LNCaP clone FGC (cell line): ENCODE results near the gene RGS19.

Source experiments
- DNase-seq: peaks from one replicate; pipeline ENCODE4 v3.0.0-alpha.2; 2011; ENCODE audit warnings: low read depth
- H3K4me3 ChIP-seq: 2 replicates; pipeline ENCODE4 v1.5.1; 2011; ENCODE audit warnings: mild to moderate bottlenecking, low read depth, low read length, control low read depth
- TF ChIP-seq, protein P1 (sequence below): IDR thresholded peaks from 2 replicates; pipeline ENCODE4 v1.5.1; 2012; ENCODE audit warnings: mild to moderate bottlenecking; ENCODE audit not compliant: control insufficient read depth, insufficient read depth; ENCODE audit errors: extremely low read depth

The RGS19 gene

DNA sequence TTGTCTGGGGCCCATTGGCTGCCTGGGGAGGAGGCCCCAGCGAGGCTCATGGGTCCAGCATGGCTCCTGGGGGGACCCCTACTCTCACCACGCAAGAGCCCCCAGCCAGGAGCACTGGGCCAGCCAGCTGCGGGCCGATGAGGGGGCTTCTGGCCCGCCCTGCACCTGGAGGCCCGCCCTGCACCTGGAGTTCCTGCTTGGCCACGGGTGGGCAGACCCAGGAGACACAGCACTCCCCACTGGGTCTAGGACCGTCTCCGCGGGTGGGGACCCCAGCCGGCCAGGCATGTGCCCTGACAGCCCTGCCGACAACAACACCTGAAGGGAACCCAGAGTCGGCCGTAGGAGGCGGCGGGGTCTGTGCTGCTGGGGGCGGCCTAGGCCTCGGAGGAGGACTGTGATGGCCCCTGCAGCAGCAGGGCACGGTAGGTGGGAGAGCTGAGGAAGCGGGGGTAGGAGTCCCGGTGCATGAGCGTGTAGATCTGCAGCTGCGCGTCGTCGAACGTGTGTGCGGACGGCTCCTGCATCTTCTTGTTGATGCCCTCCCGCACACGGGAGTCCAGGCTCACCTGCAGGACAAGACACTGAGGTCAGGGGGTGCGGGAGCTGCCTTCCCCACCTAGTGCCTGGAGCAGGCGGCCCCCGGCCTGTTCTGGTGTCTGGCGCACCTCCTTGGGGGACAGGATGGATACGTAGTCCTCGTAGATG lies 5.7 kb downstream of the RGS19 start:
- H3K4me3 ChIP-seq, result no peak overlapping the region
- TF ChIP-seq, protein P1, sequence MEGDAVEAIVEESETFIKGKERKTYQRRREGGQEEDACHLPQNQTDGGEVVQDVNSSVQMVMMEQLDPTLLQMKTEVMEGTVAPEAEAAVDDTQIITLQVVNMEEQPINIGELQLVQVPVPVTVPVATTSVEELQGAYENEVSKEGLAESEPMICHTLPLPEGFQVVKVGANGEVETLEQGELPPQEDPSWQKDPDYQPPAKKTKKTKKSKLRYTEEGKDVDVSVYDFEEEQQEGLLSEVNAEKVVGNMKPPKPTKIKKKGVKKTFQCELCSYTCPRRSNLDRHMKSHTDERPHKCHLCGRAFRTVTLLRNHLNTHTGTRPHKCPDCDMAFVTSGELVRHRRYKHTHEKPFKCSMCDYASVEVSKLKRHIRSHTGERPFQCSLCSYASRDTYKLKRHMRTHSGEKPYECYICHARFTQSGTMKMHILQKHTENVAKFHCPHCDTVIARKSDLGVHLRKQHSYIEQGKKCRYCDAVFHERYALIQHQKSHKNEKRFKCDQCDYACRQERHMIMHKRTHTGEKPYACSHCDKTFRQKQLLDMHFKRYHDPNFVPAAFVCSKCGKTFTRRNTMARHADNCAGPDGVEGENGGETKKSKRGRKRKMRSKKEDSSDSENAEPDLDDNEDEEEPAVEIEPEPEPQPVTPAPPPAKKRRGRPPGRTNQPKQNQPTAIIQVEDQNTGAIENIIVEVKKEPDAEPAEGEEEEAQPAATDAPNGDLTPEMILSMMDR, result no peak
- DNase-seq, result no peak

GRCh38 chr20:64072498-64073063 lies 6.7 kb downstream of the RGS19 start:
- no peak overlapping the region for H3K4me3 ChIP-seq
- TF ChIP-seq, protein P1, result no peak
- DNase-seq, result no peak

- DNase-seq, result no peak
- TF ChIP-seq, protein P1, result no peak
- H3K4me3 ChIP-seq, result no peak overlapping the region
Measured at GRCh38 chr20:64071341-64072332, 7.7 kb downstream of the RGS19 start.

- TF ChIP-seq, protein P1, result no peak
- DNase-seq, result no peak
- H3K4me3 ChIP-seq, result no peak overlapping the region
Measured at GRCh38 chr20:64070244-64070993, 8.9 kb downstream of the RGS19 start.

DNA sequence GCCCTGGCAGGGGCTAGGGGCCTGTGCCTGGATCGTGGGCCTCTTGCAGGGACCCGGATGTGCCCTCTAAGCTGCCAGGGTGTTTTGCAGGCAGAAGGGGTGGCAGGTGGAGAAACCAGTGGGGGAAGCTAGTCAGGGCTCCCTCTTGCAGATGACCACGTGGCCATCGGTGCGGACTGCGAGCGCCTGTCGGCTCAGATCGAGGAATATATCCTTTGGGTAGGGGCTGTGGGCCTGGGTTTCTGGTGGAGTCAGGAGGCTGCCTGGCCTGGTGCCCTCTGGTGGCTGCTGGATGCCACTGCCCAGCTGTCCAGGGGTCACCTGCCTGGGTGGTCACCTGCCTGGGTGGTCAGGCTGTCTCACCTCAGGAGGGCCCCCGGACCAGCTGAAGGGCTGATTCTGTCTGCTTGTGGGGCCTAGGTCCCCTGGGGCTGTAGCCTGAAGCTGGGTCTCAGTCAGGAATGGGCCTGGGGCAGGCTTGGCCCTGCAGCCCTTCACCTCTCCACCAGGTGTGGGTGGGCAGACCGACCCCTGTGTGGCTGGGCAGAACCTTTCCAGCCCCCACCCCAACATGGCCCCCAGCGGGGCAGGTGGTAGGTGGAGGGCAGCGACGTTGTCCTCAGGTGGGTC lies 9.6 kb downstream of the RGS19 start:
- H3K4me3 ChIP-seq, result no peak overlapping the region
- DNase-seq, result no peak
- TF ChIP-seq, protein P1, result peak; percentile 65

GRCh38 chr20:64069209-64069613 lies 10.1 kb downstream of the RGS19 start:
- DNase-seq, result no peak
- H3K4me3 ChIP-seq, result no peak overlapping the region
- TF ChIP-seq, protein P1, result no peak
